ACHN (cell line): ENCODE measurements around the gene NMNAT3.

Experiments
- DNase-seq: peaks from one replicate; pipeline ENCODE4 v3.0.0-alpha.2; 2015
- in situ Hi-C: cut with HindIII; loops from 2 replicates; pipeline ENCODE4 v1.10.0; 2017; ENCODE audit warnings: low sequenced_read_pairs, low pct_ligation_motif_present, low pct_unique_long_range_greater_than_20kb

The NMNAT3 gene

GRCh38 chr3:139534992-139535879 is 142.5 kb downstream of the NMNAT3 start:
- no peak for DNase-seq
- in situ Hi-C loops = no loop called here

GRCh38 chr3:139534455-139534812 is 143.3 kb downstream of the NMNAT3 start:
- in situ Hi-C loops = no loop called here
- DNase-seq = peak; percentile 55

DNA sequence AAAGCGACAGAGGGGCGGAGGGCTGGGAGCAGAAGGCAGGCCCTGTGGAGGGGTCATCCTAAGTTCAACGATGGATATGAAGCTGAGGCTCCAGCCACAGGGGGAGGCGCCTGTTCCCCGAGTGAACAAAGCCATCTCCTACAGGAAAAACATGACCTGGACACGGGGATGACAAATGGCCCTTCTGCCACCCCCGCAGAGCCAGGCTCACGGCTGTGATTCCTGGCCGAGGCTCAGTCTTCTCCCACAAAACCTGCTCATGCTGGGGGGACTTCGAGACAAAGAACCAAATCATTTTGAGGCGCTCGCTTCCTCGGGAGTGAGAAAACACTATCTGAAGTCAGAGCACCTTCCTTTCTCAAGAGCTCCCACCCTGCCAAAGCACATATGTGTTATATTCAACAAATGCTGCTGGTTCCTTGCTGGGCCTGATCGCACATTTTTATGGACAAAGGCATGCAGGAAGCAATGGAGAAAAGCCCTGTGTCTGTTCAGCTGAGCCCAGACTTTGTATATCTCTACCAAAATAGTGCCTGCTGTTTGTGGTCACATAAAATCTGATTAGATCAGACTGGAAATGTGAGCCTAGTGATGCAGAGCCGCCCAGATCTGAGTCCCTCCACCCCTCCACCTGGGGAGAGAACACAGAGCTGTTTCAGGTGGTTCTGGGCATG is 143.9 kb downstream of the NMNAT3 start:
- in situ Hi-C loops = no loop called here
- peak; percentile 18 for DNase-seq

DNA sequence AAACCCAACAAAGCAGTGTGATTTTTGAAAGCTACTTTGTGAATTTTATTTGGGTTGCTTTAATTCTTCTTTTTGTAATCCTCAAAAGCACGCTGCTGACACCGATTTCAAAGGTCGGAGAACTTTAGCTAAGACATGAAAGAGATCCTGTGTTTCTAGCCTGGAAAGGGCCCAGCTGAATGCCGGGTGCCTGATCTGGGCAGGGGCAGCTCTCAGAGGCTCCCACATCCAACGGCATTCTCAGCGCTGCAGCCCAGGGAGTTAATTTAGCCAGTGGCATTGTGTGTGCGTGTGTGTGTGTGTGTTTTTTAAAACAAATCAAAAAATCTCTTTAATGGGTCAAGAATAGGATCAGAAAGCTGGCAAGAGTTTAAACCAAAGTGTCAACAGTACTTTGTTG is 144.8 kb downstream of the NMNAT3 start:
- in situ Hi-C loops = no loop called here

GRCh38 chr3:139530717-139531116 is 147.1 kb downstream of the NMNAT3 start:
- in situ Hi-C loops = no loop called here
- no peak for DNase-seq

More for the DNA sequence above, 144.8 kb downstream of the NMNAT3 start:
- DNase-seq = no peak

GRCh38 chr3:139529662-139530061 is 148.1 kb downstream of the NMNAT3 start:
- in situ Hi-C loops = no loop called here
- no peak for DNase-seq

- DNase-seq = no peak
- in situ Hi-C loops = no loop called here
These were observed 148.8 kb downstream of the NMNAT3 start for GRCh38 chr3:139528924-139529323.

DNA sequence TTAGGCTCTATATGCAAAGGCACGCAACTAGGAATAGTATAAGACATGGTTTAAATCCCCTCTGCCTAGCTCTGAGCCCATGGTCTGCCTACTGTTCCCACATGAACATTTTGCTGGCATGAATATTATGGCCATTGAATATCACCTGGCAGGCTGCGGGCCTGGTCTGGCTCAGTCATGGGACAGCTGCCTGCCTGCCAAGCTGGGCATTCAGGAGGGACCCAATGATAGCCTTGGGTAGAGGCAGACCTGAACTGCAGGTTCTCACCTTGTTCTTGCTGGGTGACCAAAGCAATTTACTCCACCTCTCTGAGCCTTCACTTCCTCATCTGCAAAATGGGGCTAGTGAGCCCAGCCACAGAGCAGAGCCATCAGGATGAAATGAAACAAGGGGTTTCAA is 149.5 kb downstream of the NMNAT3 start:
- in situ Hi-C loops = no loop called here
- DNase-seq = no peak

DNA sequence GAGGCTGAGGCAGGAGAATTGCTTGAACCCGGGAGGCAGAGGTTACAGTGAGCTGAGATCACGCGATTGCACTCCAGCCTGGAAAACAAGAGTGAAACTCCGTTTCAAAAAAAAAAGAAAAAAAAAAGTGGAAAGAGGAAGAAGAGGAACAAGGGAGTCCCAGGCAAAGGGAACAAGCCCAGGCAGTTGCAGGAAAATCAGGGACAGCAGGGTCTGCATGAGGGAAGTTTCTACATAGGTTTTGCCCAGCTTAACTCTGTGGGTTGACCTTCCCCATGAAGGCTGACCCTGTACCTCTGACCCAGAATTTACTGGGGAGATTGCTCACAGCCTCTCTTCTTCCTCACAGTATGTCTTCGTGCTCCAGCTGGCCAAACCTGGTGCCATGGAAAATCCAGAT is 150.5 kb downstream of the NMNAT3 start:
- in situ Hi-C loops = no loop called here
- no peak for DNase-seq

DNA sequence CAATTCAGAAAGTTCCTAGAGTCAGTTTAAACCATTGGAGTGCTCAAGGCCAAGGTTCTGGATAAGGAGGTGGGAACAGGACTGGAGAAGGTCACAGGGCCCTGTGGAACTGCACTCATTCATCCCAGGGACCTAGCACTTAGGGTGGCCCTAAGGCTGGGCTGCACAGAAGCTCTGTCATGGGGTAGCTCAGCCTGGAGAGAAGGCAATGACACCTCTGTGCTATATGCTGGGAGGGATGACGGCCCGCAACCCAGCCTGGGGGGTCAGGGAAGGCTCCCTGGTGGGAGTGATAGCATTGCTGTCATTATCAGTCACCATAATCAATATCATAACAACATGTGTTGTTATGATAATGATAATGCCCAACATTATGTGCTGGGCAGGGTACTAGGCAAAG is 151.6 kb downstream of the NMNAT3 start:
- DNase-seq = no peak
- in situ Hi-C loops = no loop called here

GRCh38 chr3:139524841-139525636 is 152.7 kb downstream of the NMNAT3 start:
- in situ Hi-C loops = no loop called here

DNA sequence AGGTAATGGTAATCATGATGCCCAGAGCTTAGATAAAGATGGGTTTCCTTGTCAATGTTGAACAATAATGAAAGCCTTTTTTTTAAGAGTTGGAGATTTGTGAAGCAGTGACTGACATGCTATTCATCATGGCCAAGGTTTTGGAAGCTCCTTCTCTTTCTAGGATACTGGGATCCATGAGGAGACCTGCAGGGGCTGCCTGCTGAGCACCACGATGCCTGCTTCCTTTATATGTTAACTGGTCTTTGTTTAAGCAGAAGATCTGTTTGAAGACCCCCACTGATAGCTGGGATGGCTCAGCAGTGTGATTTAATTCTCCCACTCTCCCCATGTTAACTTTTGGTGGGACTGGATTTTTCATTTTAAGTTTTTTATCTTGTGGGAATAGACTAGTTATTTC is 154.1 kb downstream of the NMNAT3 start:
- no peak for DNase-seq
- in situ Hi-C loops = no loop called here

More at GRCh38 chr3:139524841-139525636, 152.7 kb downstream of the NMNAT3 start:
- DNase-seq = no peak

DNA sequence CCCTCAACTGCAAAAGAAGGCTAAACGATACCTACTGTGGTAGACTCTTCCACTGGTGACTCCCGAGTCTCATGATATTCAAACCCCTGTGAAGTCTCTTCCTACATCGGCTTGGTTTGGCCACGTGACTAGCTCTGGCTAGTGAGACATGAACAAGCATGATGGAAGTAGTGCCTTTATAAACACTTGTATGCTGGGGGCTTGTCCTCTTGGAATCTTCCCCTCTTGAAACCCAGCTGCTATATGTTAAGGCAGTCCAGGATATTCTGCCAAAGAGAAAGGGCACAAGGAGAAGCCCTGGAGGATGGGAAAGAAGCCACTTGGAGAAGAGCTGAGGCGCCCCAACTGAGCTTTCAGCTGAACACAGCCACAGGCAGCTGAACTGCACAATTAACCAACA is 154.6 kb downstream of the NMNAT3 start:
- no peak for DNase-seq
- in situ Hi-C loops = no loop called here

DNA sequence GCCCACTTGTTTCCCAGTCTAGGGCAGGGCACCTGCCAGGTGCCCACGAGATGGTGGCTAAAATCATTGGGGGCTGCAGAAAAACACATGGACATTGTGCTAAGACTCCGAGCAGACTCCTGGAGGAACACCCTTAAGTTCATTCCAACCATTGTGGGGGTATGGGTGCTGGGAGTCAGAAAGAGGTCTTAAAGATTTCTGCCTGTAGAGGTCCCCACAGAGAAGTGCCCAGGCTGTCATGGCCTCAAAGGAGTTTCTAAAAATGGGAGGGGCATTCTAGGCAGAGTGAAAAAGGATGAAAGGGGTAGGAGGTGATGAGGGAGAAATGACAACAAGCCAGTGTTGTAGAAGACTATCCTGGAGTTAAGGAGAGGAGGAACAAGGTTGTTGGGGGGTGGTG is 155.4 kb downstream of the NMNAT3 start:
- in situ Hi-C loops = no loop called here
- DNase-seq = no peak

GRCh38 chr3:139521816-139522215 is 156.0 kb downstream of the NMNAT3 start:
- in situ Hi-C loops = no loop called here
- DNase-seq = no peak

GRCh38 chr3:139521144-139521543 is 156.6 kb downstream of the NMNAT3 start:
- DNase-seq = no peak
- in situ Hi-C loops = no loop called here

- in situ Hi-C loops = no loop called here
- peak; percentile 14 for DNase-seq
These were observed 157.6 kb downstream of the NMNAT3 start for GRCh38 chr3:139519998-139520737.

GRCh38 chr3:139518926-139519842 is 158.6 kb downstream of the NMNAT3 start:
- DNase-seq = no peak
- in situ Hi-C loops = no loop called here
